ENCODE measurements around the gene CYS1. TPM values are rescaled to one million over a fixed set of nuclear protein-coding genes. Genes with fewer than 3 reads are reported as not detected.

The CYS1 gene
- total and polyA plus RNA-seq, 2 donors (not counting 3 experiments of a cell fraction or from before 2014, with no cell fraction given), result not detected

DNA sequence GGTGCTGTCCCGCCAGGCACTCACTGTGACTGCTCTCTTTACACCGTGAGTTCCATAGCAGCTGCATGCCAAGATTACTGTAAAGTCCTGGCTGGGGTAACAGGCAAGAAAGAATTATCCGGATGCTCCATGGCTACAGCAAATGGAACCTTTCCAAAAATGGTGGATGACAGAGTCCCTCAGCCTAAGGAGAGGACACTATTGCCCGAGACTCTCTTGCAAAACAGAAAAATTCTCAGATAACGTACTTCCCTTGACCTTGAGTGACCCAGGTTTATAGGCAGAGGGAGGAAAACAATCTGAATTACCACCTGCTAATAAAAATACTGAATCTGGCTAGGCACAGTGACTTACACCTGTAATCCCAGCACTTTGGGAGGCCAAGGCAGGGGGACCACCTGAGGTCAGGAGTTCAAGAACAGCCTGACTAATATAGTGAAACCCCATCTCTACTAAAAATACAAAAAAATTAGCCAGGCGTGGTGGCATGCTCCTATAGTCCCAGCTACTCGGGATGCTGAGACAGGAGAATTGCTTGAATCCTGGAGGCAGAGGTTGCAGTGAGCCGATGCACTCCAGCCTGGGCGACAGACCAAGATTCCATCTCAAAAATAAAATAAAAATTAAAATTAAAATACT is 4.5 kb downstream of the CYS1 start:
- no peak for FAIRE-seq
- POLR2A ChIA-PET, result no interaction called here

More for the DNA sequence above, 4.5 kb downstream of the CYS1 start:
- H3K27me3 ChIP-seq (ENCODE audit: control insufficient read depth in 2 of 2, insufficient read depth in 2 of 2, low read length in 2 of 2), result peaks cover 30 to 33% of the 10 kb centered on the region in 2 experiments
- TF ChIP-seq JUN (IDR thresholded peaks at IDR 0.05; ENCODE audit: borderline replicate concordance, insufficient read depth, insufficient read length, low read depth) (no peak), MAX (IDR thresholded peaks at IDR 0.05; ENCODE audit: insufficient read depth, insufficient read length) (no peak), GATA2 (IDR thresholded peaks at IDR 0.05; ENCODE audit: insufficient read depth, insufficient read length, low read depth, low read length) (no peak), POLR2AphosphoS5 (IDR thresholded peaks at IDR 0.05; ENCODE audit: insufficient read depth, low read depth, low read length) (no peak), POLR2A (IDR thresholded peaks at IDR 0.05; ENCODE audit: low read depth, low read length) (no peak), MYC (IDR thresholded peaks at IDR 0.05; ENCODE audit: low read depth, low read length) (no peak), EZH2 (IDR thresholded peaks at IDR 0.05; ENCODE audit: borderline replicate concordance, low read depth, low read length, severe bottlenecking) (no peak), FOS (IDR thresholded peaks at IDR 0.05; ENCODE audit: borderline replicate concordance, insufficient read depth, low read length) (no peak)
- TF ChIP-seq, protein P1, sequence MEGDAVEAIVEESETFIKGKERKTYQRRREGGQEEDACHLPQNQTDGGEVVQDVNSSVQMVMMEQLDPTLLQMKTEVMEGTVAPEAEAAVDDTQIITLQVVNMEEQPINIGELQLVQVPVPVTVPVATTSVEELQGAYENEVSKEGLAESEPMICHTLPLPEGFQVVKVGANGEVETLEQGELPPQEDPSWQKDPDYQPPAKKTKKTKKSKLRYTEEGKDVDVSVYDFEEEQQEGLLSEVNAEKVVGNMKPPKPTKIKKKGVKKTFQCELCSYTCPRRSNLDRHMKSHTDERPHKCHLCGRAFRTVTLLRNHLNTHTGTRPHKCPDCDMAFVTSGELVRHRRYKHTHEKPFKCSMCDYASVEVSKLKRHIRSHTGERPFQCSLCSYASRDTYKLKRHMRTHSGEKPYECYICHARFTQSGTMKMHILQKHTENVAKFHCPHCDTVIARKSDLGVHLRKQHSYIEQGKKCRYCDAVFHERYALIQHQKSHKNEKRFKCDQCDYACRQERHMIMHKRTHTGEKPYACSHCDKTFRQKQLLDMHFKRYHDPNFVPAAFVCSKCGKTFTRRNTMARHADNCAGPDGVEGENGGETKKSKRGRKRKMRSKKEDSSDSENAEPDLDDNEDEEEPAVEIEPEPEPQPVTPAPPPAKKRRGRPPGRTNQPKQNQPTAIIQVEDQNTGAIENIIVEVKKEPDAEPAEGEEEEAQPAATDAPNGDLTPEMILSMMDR (IDR thresholded peaks at IDR 0.05; ENCODE audit: extremely low read depth in 1 of 2, insufficient read depth in 1 of 2, low read depth in 1 of 2, low read length in 2 of 2), result no peak
- H3K9me3 ChIP-seq (replicated peaks; ENCODE audit: control insufficient read depth, insufficient read depth, low read length), result no peaks in the 10 kb centered on the region
- H4K20me1 ChIP-seq (replicated peaks; ENCODE audit: control insufficient read depth, extremely low read depth, insufficient read depth, low read length), result no peaks in the 10 kb centered on the region
- H3K4me2 ChIP-seq (ENCODE audit: insufficient read depth, low read length), result no peak overlapping the region
- intact Hi-C loops (cut with micrococcal nuclease), result no loop called here
- DNase-seq (ENCODE audit: low read depth, low spot score), result no peak
- no peak overlapping the region for H3K27ac ChIP-seq (ENCODE audit: insufficient read depth, low read depth, low read length)
- dilution Hi-C loops (cut with MboI; ENCODE audit: extremely low pct_ligation_motif_present, low sequenced_read_pairs), result no loop called here
- H3K79me2 ChIP-seq (ENCODE audit: control insufficient read depth, insufficient read depth, low read length), result no peaks in the 10 kb centered on the region
- H3K9me1 ChIP-seq (replicated peaks; ENCODE audit: control insufficient read depth, extremely low read depth, insufficient read depth, low read length), result no peaks in the 10 kb centered on the region
- H2AFZ ChIP-seq (ENCODE audit: low read depth, low read length), result no peak overlapping the region
- no peaks in the 10 kb centered on the region for H3K4me1 ChIP-seq (ENCODE audit: control insufficient read depth, extremely low read depth, insufficient read depth, low read length)
- H3K4me3 ChIP-seq (replicated peaks in 1 of 3; ENCODE audit: insufficient read depth in 1 of 3, low read depth in 1 of 3, low read length in 3 of 3), result no peak overlapping the region
- no peaks in the 10 kb centered on the region for H3K36me3 ChIP-seq (ENCODE audit: control insufficient read depth in 2 of 2, extremely low read depth in 1 of 2, insufficient read depth in 2 of 2, low read length in 2 of 2)
- CTCF ChIA-PET, result interaction anchor here (2.4 to 11.8 kb wide), 3 partner anchors 15 to 584 kb away, joined by 6 to 565 read pairs (median 485); no protein-coding TSS in a partner anchor
- BruUV-seq (replicated peaks), result no TSS peak
- H3K9ac ChIP-seq (replicated peaks; ENCODE audit: extremely low read depth, insufficient read depth, low read length), result no peak overlapping the region

All from endothelial cell of umbilical vein (primary cell).